NCI-H2227 (cell line): Measurements from ENCODE around the gene BMP10.
A peak's percentile ranks its signal among the peaks of the same experiment; 100 is the strongest.
"Not testable (repeated sequence)": the region's sequence is repeated elsewhere in the genome, so short reads cannot be mapped to it uniquely, and the experiment has no call there.

Source experiments
- DNase-seq: peaks from one replicate; lab custom pipeline; 2025; ENCODE audit not compliant: unreplicated experiment; lab: John Stamatoyannopoulos, UW

The BMP10 gene

DNA sequence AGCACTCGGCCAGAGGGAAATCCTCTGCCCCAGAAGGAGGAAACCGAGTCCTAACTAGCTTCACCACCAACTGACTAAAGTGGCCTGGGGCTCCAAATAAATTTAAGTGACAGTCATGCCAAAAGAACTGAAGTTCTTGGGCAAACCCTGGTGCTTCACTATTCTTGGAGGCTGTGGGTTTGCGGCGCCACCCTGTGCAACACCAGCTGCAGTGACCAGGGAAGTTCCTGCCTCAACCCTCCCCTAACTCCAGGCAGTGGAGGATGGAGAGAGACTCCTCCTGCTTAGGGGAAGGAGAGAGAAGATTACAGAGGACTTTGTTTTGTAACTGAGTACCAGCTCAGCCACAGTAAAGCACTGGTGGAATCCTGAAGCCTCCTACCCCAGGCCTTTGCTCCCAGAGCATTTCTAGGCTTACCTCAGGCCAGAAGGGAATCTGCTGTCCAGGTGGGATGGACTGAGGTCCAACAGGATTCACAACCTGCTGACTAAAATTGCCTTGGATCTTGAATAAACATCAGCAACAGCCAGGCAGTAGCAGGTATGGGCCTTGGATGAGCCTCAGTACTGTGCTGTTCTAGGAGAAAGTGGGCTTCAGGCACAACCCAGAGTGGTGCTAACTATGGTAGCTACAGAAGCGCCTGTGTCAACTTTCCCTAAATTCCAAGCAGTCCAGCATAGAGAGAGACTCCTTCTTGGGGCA lies 29.4 kb upstream of the BMP10 start:
- no peak for DNase-seq

DNA sequence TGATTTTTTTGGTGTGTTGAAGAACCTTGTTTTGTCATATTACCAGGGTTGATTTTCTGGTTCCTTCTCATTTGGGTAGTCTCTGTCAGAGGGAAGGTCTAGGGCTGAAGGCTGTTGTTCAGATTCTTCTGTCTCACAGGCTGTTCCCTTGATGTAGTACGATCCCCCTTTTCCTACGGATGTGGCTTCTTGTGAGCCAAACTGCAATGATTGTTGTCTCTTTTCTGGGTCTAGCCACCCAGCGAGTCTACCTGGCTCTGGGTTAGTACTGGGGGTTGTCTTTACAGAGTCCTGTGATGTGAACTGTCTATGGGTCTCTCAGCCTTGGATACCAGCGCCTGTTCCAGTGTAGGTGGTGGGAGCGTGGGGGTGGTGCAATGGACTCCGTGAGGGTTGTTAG lies 24.8 kb upstream of the BMP10 start:
- not testable (repeated sequence) for DNase-seq

DNA sequence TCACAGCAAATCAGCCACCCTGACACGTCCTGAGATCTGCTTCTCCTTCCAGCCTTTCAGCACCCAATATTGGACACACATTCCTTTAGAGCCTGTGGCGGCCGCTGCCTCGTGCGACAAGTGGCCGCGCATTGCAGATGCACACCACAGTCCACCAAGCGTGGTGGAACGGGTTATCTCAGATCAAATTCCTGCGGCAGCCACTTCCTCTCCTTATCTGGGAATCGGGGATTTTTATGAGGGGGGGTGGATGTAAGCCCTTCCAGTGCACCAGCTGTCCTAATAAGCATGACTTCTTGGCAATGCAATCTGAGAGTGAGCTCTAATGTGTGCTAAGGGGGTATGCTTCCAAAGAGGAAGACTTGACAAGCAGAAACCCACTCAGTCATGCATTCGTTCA lies 18.3 kb upstream of the BMP10 start:
- no peak for DNase-seq

DNA sequence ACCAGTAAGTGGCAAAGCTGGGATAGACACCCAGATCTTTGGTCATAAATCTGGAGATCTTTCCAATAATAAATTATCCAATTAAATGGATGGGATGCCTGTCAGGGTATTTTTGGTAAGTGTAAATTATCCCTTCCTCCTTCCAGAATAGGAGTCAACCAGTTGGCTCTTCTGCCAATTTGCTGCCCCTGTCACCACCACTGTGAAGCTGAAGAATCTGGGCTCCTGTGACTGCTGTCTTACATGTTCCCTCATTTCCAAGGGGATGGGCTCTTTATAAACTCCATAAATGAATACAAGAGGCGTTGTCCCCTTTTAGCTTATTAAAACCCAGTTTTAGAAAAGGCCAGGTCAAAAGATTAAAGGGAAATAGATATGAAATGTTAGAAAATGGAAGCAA lies 17.8 kb upstream of the BMP10 start:
- DNase-seq, result no peak

DNA sequence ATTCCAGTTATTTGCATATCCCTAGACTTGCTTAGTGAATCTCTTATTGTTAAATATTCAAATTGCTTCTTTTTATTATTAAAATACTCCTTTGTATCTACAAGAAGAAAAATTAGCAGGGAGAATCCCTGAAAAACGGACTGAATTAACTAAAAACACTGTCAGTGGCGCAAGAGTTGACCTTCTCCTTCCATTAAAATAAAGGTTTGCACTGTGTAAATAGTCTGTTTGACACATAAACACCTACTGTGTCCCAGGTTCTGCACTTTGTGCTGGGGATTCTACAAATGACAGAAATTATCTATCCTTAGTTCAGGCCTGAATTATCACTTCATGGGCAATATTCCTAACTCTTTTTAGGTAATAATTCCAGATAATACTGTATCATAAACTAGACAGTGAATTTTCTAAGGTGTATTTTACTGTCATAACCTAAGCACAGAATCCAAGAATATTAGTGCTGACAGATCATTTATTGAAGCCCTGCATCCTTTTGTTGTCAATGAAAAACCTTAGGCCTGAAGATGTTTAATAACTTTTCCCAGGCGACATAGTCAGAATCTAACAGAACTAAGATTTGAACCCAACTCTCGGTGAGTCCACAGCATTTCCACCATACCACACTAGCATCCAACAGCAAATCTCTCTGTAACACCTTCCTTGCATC lies 17.0 kb upstream of the BMP10 start:
- DNase-seq, result no peak

DNA sequence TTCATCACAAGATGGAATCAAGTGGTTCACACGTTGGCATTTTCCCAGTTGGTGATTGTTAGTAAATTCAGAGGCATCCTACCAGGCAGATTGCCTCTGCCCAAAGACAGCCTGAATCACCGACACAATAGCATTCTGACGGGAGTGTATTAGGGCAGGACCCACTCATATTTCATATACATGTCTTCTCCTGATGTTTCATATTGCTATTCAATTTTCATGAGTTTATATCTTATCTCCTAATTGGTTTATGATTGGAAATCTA lies 14.5 kb upstream of the BMP10 start:
- DNase-seq, result no peak

DNA sequence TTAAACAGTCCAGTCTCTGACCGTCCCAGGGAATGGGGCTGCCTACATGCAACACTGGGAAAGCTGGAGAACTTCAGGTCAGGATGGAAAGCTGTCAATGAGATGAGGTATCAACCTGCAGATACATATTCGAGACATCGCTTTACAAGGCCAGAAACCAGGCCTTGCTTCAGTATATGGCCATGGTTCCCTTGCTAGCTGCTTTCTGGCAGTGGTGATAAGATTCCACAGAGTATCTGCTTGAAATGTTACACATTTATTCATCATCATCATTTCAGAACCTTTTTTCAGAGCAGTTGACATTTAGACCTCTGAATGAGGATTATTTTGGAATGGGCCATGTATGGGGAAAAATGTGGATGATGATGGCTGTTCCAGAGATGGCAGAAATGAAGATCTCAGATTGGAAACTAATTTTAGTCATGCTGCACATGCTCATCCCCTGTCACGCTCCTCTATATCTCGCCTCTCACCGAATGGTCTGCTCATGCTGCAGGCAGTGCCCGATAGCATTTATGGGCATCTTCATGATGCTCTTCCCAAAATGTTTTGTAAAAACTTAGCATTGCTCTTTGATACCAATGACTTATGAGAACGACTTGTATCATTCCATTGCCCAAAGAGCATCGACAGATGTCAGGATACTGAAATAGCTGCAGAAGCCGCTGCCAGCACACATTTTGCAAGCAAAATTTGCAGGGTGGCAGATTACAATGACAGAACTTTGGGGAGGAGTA lies 14.0 kb upstream of the BMP10 start:
- DNase-seq, result no peak

DNA sequence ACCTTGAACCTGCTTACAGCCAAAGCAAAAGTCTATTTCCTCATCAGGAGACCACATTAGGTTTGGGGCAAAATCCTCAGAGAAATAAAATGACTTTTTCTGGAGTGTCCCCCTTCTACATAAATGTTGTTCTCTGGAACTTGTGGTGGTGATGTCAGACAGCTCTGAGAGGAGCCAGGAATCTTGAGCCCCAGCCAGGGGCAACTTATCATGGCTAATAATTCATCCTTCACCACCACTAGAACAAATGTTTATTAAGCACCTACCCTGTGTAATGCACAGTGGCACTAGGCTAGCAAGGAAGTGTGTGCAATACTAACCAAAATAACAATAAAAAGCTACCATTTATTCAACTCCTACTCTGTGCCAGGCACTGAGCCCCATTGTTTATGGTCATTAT lies 9.0 kb upstream of the BMP10 start:
- no peak for DNase-seq

DNA sequence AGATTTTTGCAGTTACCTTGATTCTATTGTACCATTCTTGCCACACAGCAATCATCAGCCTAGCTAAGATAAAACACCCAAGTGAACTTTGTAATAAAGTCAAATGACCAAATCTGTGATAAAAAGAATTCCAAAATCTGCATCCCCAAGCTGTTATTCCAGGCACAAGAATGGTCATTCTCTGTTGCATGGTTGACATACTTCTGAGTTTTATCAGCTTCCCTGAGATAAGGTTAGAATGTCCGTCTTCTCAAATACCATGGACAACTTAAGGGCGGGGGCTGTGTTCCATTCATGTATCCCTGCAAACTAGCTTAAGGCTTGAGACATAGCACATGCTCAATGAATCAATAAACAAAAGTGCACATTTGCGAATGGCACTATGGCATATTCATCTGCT lies 8.1 kb upstream of the BMP10 start:
- no peak for DNase-seq

DNA sequence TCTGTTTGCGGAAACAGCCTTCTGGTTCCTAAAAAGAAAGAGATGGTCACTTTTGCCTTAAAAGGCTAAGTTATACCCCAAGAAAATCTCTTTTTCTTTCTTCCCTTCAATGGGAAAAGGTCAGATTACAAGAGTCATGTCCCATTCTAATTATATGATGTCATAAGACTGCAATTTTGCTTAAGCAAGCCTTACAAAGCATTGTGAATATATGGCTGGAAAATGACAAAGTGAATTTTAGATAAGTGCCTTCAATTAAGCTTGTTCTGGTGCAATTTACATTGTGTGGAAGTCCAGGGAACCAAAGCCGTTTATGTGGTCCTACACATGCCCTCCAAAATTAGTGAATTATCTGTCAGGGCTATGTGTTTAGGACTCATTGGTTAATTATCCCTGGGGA lies 7.6 kb upstream of the BMP10 start:
- peak; percentile 30 for DNase-seq

DNA sequence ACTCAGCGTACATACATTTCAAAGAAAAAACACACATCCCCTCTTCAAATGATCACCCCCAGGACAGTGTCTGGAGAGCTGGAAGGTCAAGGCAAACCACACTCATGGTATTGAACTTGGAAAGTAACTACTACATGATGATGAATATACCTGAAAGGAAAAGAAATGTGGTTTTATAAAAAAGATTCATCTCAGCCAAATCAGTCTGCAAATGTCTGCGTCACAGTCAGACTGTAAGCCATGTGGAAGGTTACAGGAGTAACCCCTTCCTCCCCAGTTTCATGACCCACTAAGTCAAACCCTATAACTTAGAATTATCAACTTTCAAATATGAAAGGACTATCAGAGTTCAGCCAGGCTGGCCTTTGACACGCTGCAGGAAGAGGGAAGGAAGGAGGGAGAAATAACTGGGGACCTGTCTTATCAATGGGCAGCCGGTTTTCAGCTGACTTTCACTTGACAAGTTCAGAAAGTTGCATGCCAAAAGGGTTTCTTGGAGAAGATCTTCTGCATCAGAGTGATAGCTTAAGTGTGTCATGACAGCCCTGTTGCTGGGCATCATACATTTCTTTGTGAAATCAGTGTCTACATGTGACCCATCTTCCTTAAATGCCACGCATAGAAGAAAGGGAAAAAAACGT lies 7.0 kb upstream of the BMP10 start:
- no peak for DNase-seq

DNA sequence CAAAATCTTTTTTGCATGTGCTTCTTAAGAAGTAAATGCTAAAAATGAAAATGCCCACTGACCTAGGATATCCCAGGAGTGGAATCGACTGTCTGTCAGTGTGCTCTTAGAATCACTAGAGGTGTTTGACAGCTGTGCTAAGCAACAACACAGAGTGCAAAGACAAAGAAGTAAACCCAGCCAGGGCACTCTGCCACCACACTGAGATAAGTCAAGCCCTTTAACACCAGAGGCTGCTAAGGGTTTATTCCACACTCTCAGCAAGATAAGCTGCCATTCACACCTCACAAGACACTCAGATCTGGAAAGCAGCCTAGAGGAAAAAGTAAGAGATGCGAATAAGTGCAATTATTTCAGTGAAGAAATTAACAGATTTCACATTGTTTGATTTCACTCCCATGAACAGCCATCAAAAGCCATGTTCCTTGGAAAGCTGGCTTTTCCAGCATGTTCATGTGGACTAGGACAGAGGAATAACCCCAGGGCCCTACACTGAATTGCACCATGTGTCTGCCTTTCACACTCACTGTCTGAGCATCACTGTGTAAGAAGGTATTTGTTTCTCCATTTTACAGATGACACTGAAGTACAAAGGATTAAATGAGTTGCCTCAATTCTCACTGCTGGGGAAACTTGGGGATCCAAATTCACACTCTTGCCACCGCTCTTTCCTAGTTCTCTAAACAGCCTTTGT lies 6.0 kb upstream of the BMP10 start:
- no peak for DNase-seq

DNA sequence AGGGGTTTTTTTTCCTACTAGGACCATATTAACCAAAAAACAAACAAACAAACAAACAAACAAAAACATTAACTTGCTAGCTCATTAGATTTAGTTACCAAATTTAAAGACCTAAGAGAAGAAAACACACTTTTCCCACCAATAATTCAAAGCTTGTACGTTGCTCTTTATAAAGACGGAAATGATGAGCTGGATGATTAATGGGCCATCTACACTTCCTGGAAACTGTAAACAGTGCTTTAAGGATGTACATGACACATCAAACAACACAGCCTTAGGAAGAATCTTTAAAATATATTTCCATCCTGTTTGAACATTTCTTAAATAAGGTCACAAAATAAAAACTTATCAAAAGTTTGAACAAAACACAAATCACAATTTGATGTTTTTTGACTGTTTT lies 982 bp downstream of the BMP10 start:
- no peak for DNase-seq

DNA sequence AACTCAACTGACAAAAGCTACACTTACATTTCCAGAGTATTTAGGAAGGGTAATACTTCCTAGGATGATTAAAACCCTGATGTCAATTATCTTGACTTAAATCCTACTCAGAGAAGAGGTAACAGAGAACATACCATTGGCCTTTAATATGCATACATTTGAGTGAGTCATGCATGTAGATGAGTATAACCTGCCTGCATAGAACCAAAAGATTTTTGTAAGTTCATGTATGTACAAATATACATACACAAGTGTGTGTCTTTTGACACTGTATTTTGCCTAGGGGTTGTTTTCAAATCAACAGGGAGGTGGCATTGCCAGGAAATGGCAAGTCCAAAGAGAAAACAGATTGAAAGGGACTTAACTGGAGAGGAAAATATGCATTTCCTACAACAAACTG lies 6.1 kb downstream of the BMP10 start:
- DNase-seq, result no peak

DNA sequence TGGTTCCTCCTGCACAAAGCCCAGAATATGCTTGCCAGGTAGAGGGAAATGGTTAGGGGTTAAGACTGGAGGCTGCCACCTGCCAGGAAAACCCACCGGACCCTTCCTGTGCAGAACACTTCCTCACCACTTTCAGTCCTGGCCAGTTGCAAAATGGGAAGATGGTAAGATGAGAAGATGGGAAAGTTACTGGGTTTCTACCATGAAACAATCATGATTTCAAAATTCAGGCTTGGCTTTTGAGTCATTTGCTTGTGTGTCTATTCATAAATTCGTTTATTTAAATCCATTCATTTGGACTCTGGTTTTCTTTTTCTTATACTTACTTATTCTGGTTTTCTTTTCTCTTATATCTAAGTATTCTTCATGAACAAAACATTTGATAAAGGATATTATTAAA lies 7.2 kb downstream of the BMP10 start:
- no peak for DNase-seq

DNA sequence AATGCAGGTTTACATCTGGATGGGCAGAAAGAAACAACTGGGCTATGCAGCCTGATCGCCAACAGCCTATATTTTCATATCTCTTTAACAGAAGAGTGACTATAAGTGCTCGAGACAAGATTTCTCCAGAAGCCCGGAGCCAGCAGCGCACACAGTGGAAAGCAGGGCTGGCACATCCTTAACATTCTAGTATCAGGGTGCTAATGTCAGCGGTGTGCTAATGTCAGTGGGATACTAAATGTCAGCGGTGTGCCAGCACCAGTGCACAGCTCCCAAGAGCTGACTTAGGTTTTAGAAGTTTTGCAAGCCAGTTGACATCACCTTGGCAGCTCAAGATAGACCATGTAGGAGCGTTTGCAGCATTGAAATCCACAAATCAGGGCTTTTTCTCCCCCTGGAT lies 8.3 kb downstream of the BMP10 start:
- DNase-seq, result no peak

DNA sequence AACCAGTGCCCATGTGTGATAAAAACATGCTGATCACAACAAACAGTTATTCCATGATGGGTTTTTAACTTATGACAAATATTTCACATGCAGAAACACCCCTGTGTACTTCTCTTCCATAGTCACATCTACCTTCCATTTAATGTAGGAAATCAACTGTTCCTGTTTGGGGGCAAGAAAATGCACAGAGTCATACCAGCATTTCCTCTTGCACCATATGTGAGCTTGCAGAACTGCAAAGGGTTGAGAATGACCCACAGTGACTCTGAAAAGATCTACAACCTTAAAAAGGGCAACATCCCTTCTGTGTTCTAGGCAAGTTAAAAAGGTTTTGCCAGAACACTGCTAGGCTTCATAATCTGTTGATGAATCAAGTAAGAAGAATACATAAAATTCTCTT lies 9.9 kb downstream of the BMP10 start:
- no peak for DNase-seq

DNA sequence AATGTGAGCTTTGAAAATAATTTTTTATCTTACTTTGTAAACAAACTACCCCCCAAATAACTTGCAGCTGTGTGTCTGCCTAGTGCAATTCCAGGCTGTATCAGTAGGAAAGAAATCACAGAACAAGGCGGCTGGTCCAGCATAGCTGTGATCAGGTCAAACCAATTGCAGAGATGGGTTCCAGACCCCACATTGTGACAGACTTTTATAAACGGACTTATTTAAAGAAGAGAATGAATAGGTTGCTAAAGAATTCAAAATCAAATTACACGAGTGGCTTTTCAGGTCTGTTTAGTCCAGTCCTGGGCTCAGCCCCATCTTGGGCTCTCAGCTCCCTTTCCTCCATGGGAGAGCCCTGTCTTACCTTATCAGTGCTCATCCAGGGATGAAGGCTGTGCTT lies 11.1 kb downstream of the BMP10 start:
- no peak for DNase-seq

DNA sequence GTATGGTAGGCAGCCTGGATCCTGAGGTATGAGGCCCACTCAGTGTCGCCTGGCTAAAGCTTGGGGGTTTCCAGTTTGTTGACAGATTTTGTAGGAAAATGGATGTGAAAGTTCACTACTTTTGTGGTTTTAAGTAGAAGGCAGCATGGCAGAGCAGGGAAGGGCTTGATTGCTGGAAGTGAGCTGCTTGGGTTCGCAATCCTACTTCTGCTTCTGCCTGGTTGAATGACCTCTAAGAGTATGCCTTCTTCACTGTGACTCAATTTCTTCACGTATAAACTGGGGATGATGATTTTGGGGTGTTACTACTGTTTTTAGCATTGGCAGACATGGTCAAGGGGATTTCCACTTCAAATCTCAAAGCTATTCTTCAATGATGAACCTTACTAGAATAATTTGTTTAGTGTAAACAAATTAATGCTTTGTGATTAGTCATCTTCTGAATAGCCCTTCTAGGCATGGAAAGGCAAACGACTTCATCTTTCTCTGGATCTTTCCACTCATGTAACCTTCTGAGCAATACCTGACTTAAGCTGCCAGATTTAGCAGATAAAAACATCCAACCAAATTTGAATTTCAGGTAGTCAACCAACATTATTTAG lies 13.2 kb downstream of the BMP10 start:
- DNase-seq, result no peak

DNA sequence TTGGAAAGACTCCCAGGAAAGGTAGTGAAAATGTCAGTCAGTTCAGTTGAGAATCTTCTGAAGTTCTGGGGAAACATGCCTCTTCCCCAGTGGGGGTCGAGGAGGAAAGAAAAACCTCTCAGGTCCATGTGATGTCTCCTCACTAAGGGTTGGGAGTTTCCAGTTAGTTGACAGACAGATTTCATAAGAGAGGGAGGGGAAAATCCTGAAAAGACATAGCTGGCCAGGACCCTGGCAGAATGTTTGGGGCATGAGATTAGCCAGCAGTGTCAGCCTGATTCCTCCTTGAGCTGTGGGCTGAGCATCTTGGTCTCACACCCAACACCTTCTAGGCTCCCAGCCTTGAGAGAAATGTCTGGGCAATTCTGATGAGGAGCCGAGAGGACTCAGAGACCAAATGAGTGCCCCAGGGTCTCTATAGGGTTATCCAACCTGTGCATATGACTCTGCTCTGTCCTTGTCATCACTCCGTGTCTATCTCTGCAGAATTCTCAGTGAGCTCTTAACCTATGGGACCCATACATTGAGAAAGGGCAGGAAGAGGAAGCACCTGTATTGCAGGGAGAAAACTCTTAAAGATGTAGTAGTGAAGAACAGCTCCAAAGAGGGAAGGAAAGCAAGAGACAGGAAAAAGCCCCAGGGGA lies 13.9 kb downstream of the BMP10 start:
- DNase-seq, result no peak

DNA sequence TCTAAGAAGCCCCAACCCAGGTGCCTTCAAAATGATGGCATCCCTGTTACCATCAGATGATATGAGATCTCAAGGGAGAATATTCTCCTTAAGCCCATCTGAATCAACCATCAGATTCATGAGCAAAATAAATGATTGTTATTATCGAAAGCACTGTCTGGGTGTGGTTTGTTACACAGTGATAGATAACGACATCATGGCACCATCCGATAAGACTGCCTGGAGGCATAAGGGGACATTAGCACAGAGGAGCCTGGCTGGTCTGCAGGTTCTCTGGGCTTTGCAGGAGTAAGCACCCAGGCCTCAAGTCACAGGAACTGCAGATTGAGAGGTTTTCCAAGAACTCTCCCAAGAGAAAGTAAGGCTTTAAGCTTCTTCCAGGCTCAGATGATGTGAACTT lies 15.6 kb downstream of the BMP10 start:
- DNase-seq, result no peak
